GM18867 (cell line): ENCODE results near the gene ERBIN.
"Not testable (repeated sequence)": the region's sequence is repeated elsewhere in the genome, so short reads cannot be mapped to it uniquely, and the experiment has no call there.

Experiments used
- ATAC-seq: cut with Tn5 transposase; IDR thresholded peaks from one replicate; pipeline ENCODE4 v1.9.1; 2021; ENCODE audit warnings: mild to moderate bottlenecking, moderate library complexity; ENCODE audit not compliant: unreplicated experiment

ERBIN gene

DNA sequence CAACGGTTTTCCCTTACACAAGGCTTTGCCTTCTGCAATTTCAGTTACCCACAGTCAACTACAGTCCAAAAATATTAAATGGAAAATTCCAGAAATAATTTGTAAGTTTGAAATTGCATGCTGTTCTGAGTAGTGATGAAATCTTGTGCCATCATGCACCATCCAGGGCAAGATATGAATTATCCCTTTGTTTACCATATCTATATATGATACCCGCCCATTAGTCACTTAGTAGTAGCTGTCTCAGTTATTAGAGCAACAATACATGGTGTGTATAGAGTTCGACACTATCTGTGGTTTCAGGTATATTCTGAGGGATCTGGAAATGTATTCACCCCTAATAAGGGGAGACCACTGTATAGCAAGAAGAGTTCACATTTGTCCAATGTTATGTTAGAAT lies 29.4 kb downstream of the ERBIN start:
- no peak for ATAC-seq

DNA sequence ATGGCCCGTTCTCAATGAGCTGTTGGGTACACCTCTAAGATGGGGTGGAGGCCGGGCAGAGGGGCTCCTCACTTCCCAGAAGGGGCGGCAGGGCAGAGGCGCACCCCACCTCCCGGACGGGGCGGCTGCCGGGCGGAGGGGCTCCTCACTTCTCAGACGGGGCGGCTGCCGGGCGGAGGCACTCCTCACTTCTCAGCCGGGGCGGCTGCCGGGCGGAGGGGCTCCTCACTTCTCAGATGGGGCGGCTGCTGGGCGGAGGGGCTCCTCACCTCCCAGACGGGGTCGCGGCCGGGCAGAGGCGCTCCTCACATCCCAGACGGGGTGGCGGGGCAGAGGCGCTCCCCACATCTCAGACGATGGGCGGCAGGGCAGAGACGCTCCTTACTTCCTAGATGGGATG lies 31.3 kb downstream of the ERBIN start:
- not testable (repeated sequence) for ATAC-seq

DNA sequence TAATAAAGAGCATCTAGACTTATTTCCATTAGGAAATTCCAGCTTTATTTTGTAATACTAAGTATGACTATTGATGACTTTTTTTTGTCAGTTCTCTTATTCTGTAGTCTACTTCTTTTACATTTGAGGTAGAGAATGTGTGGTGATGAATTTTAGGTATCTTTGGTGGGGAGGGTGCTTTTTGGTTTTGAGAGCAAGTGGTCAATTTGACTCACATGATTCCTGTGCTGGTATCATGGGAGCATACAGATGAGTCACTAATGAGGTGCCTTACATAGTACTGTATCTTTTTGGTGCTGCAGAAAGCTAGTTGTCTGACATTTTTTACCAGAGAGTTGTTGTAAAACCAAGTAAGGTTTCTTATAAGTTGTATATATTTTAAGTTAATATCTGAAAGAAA lies 35.3 kb downstream of the ERBIN start:
- peak; percentile 87 for ATAC-seq

DNA sequence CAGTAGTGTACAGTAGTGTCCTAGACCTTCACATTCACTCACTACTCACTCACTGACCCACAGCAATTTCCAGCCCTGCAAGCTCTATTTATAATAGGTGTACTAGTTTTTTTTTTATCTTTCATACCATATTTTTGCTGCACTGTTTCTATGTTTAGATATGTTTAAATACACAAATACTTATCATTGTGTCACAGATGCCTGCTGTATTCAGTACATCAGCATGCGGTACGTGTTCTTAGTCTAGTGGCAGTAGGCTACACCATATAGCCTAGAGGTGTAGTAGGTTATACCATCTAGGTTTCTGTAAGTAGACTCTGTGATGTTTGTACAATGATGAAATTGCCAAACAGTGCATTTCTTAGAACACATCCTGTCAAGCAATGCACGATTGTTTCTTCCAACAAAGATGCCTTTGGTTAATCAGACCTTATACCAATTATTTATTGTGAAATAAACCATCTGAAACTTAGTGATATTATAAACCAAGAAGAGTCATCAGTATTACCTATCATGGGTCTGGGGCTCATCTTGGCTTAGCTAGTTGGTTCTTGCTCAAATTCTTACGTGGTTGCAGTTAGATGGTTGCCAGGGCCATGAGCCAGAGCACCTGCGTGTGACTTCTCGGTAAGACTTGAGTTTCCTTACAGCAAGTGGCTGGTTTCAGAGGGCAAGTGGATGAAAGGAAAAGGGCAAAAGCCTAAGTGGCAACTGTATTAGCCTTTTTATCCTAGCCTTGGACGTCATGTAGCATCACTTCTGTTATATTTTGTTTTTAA lies 41.1 kb downstream of the ERBIN start:
- no peak for ATAC-seq

DNA sequence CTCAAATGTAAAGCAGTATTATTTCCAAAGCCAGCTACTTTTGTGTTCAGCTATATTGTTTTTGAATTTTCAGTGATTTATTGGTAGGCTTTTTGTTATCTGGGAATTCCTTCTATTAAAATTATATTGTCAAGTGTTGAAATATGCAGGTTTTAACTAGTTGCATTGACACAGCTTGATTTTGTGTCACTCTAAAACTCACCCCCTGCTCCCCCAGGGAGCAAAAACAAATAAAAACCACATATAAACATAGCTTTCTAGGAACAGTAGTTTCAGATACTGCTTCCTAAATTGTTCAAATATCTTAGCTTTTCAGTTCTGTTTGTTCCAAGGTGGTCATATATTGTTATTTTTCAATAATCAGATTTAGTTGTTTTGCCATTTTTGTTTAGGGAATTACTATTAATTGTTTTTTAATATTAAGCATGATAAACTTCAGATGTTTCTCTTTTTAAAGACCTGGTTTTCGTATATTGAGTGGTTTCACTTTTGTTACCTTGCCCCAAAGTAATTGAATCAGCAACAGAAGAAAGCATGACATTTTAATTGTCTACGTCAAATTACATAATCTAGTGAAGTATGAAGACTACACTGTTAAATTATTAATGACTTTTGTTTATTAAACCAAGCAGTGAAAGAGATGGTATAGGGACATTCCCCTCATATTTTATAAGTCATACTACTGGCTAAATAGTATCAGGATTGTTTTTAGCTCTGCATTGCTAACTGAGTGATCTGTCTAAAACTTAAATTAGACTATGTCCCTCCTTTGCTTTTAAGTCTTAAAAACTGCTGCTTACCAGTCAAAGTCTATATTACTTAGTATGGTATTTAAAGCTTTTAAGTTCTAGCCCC lies 43.4 kb downstream of the ERBIN start:
- no peak for ATAC-seq

DNA sequence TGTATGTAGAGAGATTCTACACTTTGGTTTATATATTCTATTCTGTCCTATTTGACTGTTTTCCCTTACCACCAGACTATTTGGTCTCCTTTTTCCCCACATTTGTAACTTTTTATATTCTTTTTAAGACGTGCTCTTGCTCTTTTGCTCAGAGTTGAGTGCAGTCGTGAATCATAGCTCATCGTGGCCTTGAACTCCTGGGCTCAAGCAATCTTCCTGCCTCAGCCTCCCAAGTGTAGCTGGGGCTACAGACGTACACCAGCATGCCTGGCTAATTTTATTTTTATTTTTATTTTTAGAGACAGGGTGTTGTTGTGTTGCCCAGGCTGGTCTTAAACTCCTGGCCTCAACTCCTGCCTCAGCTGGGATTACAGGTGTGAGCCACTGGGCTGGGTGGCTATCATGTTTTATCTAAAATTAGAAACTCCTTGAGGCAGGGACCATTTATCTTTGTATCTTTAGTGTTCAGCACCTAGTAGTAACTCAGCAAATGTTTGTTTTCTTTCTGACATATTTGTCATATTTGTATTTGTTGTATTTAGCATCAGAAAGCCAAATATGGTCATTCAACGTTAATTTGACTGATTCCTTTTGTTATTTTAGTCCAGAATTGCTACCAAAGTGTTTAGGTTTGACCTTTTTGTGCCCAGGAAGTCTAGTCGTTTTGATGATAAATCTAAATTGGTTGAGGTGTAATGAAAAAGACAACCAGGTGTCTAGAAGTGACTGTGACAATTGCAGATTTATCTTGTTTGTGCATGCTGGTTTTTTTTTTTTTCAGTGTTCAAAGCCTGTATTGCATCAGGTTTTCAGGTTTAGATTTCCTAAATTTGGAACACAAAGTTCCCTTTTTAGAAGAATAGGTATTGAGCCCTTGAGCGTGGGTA lies 44.3 kb downstream of the ERBIN start:
- no peak for ATAC-seq

DNA sequence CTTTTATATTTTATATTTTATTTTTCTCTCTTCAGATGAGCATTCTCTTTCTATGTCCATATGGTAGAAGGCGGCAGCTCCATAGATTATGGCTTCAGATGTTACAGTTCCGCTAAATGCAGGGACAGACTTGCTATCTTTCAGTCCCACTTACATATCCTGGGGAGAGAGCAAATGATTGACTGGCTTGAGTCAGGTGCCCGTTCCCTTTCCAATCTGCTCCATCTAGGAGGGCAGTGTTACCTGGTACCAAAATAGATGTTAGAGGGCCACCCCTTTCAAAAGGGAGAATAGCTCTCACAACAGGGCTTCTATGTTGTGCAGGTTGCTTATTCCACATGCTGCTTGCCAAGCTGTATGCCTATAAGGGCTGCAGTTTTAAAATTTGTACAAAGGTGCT lies 45.3 kb downstream of the ERBIN start:
- ATAC-seq: no peak

DNA sequence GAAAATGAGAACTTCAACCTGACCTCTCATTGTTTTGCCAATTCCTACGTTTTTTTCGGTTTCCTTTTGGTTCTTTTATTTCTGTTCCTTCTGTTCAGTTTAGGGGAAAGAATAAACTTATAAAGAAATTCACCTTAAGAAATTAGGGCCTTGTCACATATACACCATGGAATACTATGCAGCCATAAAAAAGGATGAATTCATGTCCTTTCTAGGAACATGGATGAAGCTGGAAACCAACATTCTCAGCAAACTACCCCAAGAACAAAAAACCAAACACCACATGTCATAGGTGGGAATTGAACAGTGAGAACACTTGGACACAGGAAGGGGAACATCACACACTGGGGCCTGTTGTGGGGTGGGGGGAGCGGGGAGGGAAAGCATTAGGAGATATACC lies 46.5 kb downstream of the ERBIN start:
- not testable (repeated sequence) for ATAC-seq

DNA sequence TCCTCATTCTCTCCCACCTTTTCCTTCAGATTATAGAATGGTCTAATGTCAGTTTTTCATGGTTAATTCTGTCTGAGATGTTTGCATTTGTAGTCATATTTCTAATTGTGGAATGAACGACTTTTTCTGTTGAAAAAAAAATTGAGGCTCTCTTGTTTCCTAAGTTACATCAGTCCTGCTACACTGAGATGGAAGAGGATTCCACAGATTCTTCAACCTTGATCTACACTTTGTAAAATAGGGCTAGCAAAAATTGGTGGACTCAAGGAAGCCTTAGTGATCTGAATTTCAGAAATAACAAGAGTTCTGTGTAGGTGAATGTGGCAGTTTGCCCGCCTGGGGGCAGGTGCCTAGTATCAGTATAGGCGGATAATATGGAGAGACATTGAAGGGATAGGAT lies 51.9 kb downstream of the ERBIN start:
- ATAC-seq: no peak

DNA sequence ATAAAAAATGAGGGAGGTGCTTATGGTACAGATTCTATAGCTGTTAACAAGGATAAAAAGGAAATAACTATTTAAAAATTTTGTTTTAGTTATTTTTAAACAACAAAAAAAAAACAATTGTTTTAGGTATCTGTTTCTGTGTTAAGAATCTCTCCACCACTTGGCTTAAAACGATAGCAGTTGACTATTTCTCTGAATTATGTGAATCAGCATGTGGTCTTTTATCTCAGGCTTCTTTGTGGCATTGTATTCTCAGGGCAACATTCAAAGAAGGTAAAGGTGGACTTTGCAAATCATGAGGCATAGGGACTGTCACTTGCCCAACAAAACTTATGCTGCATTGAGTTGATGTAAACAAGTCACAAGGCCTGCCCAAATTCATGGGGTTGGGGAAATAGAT lies 55.2 kb downstream of the ERBIN start:
- no peak for ATAC-seq

DNA sequence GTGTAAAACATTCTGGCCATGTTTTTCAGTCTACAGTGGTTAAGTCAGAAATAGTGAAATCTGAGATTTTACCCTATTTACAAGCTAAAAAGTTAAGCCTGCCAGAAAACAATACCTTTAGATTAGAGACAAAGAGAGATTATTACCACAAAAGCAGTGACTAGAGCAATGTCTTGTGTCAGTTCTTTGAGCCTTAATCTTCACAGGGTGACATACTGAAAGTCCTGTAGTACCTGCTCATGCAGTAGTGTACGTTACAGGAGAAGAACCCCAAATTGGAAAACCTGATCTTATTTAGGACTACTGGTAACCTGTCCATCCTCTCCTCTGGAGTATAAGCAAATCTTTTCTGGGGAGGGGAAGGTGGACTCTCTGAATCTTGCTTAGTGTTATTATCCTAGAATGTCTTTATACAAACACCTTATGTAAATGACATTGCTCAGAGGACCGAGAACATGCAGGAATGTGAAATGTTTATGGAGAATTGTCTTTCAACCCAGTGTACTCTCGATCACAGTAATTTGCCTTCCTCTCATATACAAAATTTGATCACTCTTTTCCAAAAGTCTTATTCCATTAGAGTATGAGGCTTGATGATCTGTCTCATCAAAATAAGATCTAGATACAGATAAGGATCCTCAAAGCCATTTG lies 55.7 kb downstream of the ERBIN start:
- ATAC-seq: no peak

DNA sequence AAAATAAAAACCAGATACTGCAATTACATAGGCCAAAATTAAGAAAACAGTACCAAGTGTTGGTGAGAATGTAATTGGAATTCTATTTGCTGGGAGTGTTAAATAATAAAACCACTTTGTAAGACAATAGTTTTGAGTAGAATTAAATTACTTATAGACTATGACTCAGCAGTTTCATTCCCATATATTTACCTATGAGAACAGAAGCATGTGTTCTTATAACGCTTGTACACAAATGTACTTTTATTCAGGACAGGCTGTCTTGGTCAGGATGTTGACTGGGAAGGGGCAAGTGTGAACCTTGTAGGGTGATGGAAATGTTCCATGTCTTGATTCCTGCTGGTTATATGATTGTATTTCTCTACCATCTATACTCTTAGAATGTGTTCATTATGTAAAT lies 56.3 kb downstream of the ERBIN start:
- no peak for ATAC-seq

DNA sequence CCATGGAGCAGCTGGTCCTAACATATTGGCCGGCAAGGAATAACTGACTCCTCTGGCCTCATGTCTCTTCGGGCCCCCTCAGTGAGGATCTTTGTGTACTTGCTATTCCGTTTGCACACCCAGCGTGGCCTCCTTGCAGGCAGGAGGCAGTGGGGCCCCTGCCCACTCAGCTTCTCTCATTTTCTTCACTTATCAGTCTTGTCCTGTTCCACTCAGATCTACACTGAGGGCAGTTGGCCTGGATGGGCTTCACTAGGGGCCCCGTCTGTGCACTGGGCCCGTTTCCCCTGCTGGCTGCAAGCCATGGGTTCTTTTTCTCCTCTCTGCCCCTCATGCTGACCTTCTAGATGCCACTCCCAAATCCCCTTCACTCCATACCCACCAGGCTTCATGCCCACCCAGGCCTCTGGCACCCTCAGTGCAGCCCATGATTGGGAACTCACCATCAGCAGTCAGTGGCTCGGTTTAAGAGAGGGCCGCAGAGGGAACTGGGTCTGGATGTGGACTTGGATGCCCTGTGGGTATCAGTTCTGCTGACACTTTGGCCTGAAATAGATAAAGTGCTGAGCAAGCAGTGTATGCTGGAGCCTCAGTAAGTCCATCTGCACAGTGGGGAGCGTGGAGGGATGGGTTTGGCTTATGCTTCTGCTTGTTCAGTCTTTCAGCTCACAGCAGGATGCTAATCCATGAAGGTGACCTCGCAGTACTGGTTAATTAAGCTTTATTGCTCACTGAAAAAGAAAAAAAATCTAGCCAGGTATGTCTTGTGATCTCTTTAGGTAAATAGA lies 57.9 kb downstream of the ERBIN start:
- no peak for ATAC-seq

DNA sequence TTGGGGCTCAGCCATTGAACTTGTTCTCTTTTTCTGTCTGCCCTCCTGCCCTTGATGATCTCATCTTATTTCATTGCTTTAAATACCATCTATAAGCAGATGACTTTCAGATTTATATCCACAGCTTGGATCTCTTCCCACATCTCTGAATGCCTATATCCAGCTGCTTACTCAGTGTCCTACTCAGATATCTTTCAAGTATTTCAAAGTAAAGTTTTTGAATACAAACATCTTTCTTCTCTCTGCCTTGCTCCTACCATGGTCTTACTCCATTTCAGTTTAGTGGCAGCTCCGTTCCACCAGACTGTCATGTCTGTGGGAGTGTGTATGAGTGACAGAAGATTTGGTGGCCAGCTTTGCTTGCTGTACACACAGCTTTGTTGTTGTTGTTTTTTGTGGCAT lies 59.7 kb downstream of the ERBIN start:
- ATAC-seq: no peak

DNA sequence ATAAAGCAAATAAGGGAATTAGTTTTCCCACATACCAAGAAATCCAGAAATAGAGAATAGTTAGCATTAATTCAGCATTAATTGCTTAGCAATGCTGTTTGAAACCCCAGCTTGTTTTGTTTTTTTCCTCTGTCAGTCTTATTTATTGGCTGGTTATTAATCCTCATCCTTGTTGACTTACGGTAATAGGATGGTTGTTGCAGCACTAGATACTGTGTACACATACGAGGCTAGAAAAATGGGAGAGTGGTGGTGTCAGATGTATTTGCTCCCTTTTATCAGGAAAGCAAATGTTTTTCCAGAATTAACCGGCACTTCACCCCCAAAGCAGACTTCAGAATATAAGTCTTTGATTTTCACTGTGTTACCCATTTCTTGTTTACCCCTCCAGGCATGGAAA lies 60.4 kb downstream of the ERBIN start:
- ATAC-seq: no peak

DNA sequence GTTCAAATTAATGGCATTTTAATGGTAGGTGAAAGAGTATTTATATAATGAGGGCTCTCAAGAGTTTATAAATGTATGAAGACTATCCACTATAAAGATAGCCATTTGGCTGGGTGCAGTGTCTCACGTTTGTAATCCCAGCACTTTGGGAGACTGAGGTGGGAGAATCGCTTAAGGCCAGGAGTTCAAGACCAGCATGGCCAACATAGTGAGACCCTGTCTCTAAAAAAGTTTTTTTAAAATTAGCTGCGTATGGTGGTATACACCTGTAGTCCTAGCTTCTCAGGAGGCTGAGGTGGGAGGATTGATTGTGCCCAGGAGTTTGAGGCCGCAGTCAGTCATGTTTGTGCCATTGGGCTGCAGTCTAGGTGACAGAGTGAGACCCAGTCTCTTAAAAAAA lies 61.6 kb downstream of the ERBIN start:
- no peak for ATAC-seq

DNA sequence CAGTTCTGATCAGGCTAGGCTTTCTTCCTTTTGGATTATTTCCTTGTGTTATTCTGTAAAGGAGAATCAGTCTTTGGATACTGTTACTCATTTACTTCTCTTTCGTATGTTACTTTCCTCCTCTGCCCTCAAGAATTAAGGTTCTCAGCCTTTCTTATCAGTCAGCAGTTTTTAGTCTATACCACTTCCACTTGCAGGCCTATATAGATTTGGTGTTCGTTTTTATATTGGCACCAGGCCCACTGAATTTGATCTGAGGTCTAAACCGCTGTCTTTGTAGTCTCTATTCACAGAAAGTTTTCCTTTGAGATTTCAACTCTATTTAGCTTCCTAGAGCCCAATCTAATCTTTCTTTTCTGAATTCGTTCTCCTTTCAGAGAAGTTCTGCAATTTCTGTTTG lies 62.8 kb downstream of the ERBIN start:
- no peak for ATAC-seq

DNA sequence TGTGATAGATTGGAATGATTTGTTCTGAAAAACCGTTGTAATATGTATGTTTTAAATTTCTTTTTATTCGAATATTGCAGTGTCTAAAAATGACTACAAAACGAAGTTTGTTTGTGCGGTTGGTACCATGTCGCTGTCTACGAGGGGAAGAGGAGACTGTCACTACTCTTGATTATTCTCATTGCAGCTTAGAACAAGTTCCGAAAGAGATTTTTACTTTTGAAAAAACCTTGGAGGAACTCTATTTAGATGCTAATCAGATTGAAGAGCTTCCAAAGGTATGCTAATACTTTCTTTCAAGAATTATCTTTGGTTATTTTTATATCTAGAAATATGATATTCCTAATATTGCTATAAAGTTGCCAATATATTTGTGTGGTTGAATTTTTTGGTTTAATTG lies 66.3 kb downstream of the ERBIN start:
- no peak for ATAC-seq

DNA sequence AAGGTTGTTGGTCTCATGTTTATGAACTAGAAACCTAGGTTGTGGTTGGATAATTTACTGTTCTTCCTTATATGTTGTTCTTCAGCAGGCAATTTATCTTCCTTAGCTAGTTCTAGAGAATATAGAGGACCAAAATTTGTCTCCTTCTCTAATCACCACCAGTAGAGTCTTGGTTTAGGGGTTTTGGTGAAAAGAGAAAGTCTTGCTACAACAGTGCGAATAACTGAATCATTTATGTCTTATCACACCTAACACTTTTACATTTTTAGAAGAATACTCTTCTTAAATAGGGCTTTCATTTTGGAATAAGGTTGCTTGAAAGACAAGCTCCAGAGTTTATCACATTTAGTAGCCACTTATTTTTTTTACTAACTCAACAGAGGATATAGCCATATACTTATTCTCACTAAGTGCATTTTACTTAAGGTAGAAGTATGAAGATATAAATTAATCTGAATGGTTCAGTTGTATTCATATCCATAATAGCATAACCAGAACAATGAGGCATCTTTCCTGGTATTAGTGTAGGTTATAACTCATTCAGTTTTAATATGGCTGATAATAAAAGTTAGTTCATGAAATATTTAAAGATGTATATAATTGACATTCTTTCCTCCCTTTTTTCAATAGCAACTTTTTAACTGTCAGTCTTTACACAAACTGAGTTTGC lies 67.9 kb downstream of the ERBIN start:
- no peak for ATAC-seq
